Neural crest cell (in vitro differentiated cells): Measurements from ENCODE around the gene PHOX2B. TPM values are rescaled to one million over a fixed set of nuclear protein-coding genes. Genes with fewer than 3 reads are reported as not detected.
"Not testable (repeated sequence)": the region's sequence is repeated elsewhere in the genome, so short reads cannot be mapped to it uniquely, and the experiment has no call there.

Experiments
- DNase-seq: peaks from one replicate; pipeline ENCODE4 v3.0.0; 2021; ENCODE audit warnings: low read depth, mixed read lengths, low spot score
- H3K27ac Mint-ChIP-seq: one replicate; pipeline ENCODE4 v1.8.0; 2021; ENCODE audit warnings: mild to moderate bottlenecking, mixed read lengths; ENCODE audit not compliant: unreplicated experiment
- H3K27me3 Mint-ChIP-seq: 2 replicates; pipeline ENCODE4 v1.8.0; 2021; ENCODE audit warnings: low read depth, mild to moderate bottlenecking, mixed read lengths
- H3K36me3 Mint-ChIP-seq: 2 replicates; pipeline ENCODE4 v1.8.0; 2021; ENCODE audit warnings: low read depth, mild to moderate bottlenecking, mixed read lengths
- H3K4me1 Mint-ChIP-seq: 2 replicates; pipeline ENCODE4 v1.8.0; 2021; ENCODE audit warnings: mixed read lengths
- H3K4me3 Mint-ChIP-seq: one replicate; pipeline ENCODE4 v1.8.0; 2021; ENCODE audit warnings: mild to moderate bottlenecking, mixed read lengths
- H3K9me3 Mint-ChIP-seq: 2 replicates; pipeline ENCODE4 v1.8.0; 2021; ENCODE audit warnings: mixed read lengths
- total RNA-seq: library from RNA; stranded (reverse); gene quantifications from 2 replicates; pipeline ENCODE4 v1.2.1, GENCODE V29; 2021
- TF ChIP-seq, protein P1 (sequence below): fragments of 200-600 bp; sonication (generic); conservative IDR thresholded peaks from 2 replicates; pipeline ENCODE4 v1.5.0; 2021; ENCODE audit warnings: antibody characterized with exemption, mild to moderate bottlenecking

The PHOX2B gene
- total RNA-seq, 1 donor from 2014 or later = 28.4 TPM

DNA sequence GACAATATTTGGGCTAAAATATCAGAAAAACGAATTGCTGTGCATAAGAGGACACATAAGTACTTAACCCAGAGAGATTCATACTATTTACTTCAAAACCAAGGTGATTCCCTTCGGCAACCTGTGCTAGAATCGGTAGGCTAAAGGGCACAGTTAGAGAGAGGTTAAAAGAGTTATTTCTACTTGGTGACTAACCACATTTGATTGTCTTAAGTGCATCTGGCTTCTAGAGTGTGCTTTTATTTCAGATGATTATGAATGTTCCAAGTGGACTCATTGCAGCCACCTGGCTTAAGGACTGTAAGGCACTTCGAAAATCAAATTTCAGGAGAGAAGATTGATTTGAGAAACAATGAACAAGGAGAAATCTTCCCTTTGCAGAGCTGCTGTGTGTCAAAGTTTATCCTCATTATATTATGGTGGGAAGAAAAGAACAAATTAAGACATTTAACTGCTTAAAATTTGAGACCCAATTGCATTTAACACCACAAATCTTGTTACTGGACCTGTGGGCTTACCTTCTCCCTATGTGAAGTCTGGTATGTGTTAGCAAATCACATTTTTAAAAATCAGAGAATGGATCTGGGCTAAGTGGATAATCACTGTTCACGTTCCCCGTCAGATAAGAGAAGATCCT lies 34.0 kb downstream of the PHOX2B start:
- no peak overlapping the region for H3K4me3 Mint-ChIP-seq
- peaks cover 45% of the 10 kb centered on the region for H3K27me3 Mint-ChIP-seq
- no peaks in the 10 kb centered on the region for H3K4me1 Mint-ChIP-seq
- H3K9me3 Mint-ChIP-seq = peaks cover 5% of the 10 kb centered on the region
- H3K27ac Mint-ChIP-seq = no peak overlapping the region
- no peaks in the 10 kb centered on the region for H3K36me3 Mint-ChIP-seq
- DNase-seq = no peak
- TF ChIP-seq, protein P1, sequence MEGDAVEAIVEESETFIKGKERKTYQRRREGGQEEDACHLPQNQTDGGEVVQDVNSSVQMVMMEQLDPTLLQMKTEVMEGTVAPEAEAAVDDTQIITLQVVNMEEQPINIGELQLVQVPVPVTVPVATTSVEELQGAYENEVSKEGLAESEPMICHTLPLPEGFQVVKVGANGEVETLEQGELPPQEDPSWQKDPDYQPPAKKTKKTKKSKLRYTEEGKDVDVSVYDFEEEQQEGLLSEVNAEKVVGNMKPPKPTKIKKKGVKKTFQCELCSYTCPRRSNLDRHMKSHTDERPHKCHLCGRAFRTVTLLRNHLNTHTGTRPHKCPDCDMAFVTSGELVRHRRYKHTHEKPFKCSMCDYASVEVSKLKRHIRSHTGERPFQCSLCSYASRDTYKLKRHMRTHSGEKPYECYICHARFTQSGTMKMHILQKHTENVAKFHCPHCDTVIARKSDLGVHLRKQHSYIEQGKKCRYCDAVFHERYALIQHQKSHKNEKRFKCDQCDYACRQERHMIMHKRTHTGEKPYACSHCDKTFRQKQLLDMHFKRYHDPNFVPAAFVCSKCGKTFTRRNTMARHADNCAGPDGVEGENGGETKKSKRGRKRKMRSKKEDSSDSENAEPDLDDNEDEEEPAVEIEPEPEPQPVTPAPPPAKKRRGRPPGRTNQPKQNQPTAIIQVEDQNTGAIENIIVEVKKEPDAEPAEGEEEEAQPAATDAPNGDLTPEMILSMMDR = no peak

DNA sequence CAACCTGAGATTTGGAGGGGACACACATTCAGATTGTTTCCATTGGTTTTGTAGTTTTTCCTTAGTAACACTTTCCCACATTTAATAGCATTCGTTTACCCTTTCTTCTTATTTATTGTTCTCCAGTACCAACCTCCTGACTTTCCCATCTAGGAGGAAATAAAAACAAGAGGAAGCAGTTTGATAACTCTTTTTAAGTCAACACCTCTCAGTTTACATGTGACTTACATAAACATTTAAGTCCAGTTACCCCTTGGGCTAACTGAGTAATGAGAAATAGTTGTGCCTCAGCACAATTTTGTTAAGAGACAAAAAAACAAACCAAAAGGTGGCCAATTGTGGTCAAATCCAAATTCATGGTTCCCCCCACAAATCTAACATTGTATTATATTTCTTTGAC lies 34.8 kb downstream of the PHOX2B start:
- no peak overlapping the region for H3K4me3 Mint-ChIP-seq
- no peaks in the 10 kb centered on the region for H3K4me1 Mint-ChIP-seq

DNA sequence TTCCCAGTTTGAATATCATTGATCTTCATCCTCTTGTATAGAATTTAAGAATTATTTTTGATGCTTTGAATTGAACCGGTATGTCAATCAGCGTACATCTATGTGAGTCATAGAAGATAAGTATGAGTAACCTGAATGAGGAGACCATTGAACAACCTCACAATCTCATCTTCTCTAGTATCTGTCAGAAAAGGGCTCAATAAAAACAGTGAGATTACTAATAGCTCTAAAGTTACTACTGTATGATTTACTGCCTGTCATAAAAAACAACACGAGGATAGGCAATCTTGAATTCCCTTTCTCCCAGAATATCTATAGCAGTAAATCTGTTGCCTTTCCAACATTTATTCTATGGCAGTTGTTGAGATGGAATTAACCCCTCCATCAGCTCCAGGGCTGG lies 36.1 kb downstream of the PHOX2B start:
- no peak for DNase-seq
- H3K9me3 Mint-ChIP-seq = peaks cover 5% of the 10 kb centered on the region
- no peak overlapping the region for H3K4me3 Mint-ChIP-seq
- no peaks in the 10 kb centered on the region for H3K4me1 Mint-ChIP-seq
- TF ChIP-seq, protein P1 = no peak
- peaks cover 50% of the 10 kb centered on the region for H3K27me3 Mint-ChIP-seq
- H3K27ac Mint-ChIP-seq = no peak overlapping the region
- H3K36me3 Mint-ChIP-seq = no peaks in the 10 kb centered on the region

More for the DNA sequence above, 34.8 kb downstream of the PHOX2B start:
- H3K27ac Mint-ChIP-seq = no peak overlapping the region
- H3K27me3 Mint-ChIP-seq = peaks cover 42% of the 10 kb centered on the region
- no peak for DNase-seq
- H3K9me3 Mint-ChIP-seq = peaks cover 5% of the 10 kb centered on the region
- TF ChIP-seq, protein P1 = no peak
- H3K36me3 Mint-ChIP-seq = no peaks in the 10 kb centered on the region

DNA sequence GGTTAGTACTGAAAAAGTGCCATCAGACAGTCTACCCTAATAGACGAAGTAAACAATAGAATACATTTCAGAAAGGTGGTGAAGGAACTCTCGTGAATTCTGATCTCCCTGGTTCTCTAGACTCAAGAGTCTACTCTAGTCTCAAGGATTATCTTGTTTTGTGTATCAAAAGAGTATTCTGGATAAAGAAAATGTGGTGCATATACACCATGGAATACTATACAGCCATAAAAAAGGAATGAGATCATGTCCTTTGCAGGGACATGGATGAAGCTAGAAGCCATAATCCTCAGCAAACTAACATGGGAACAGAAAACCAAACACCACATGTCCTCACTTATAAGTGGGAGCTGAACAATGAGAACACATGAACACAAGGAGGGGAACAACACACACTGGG lies 36.9 kb downstream of the PHOX2B start:
- H3K4me3 Mint-ChIP-seq, H3K27ac Mint-ChIP-seq, H3K4me1 Mint-ChIP-seq, H3K9me3 Mint-ChIP-seq, H3K36me3 Mint-ChIP-seq, DNase-seq: not testable (repeated sequence)
- peaks cover 49% of the 10 kb centered on the region for H3K27me3 Mint-ChIP-seq

DNA sequence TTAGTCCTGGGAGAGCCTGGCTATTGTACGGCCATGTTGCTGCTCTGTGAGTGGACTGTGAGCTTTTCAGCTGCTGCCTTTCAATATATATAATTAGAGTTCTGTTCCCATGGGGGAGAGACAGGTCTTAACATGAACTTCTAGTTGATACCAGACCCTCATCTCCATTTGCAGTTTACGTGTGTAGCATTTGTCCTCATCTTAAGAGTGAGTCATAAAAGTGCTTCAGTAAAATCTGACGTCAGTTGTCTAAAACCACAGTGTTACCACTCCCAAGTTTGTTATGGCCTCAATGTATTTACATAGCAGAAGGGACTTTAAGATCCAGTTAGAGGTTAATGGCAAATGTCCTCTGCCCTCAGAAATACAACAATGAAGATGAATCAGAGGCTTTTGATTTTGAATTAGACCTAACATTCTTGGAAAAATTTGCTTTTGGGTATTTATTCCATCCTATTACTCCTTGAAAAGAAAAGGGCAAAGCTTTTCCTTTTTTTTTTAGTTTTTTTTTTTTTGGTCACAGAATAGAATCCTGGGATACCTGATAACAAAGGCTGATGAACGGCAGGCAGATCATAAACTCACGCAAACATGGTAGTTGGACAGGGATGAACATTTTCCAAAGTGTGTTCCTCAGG lies 38.6 kb downstream of the PHOX2B start:
- Mint-ChIP-seq H3K4me1 (no peaks in the 10 kb centered on the region), H3K9me3 (peaks cover 5% of the 10 kb centered on the region), H3K27me3 (peaks cover 51% of the 10 kb centered on the region), H3K36me3 (no peaks in the 10 kb centered on the region), H3K27ac (no peak overlapping the region), H3K4me3 (no peak overlapping the region)
- TF ChIP-seq, protein P1 = no peak
- no peak for DNase-seq

DNA sequence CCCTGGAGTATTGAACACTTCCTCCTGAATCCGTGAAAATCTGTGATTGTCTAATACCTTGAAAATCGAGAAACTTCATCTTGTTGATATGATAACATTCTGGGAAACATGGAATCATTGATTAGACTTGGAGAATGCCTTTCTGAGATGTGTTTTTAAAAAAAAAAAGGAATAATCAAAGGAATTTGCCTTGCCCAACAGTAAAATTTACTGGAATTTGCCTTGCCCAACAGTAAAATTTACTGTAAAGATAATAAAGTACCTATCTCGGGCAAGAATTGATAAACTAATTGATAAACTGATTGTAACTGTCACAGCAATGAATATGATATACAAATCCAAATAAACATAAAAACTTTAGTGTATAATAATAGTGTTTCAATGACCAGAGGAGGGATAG lies 44.7 kb downstream of the PHOX2B start:
- Mint-ChIP-seq H3K27me3 (peaks cover 73% of the 10 kb centered on the region), H3K27ac (no peak overlapping the region)

More for the DNA sequence above, 44.7 kb downstream of the PHOX2B start:
- DNase-seq = no peak
- no peaks in the 10 kb centered on the region for H3K36me3 Mint-ChIP-seq
- TF ChIP-seq, protein P1 = no peak
- H3K4me1 Mint-ChIP-seq = no peaks in the 10 kb centered on the region
- H3K9me3 Mint-ChIP-seq = no peaks in the 10 kb centered on the region
- H3K4me3 Mint-ChIP-seq = no peak overlapping the region
